Sigmoid colon (tissue), 4 donors: Measurements from ENCODE around the gene CNIH3.

Experiments used
- POLR2AphosphoS5 ChIP-seq, 4 donors: sonication (generic); formaldehyde crosslinking; IDR thresholded peaks; one replicate each; pipeline ENCODE4 v1.6.1; 2017; ENCODE audit warnings: antibody characterized with exemption in 4 of 4
- TF ChIP-seq, protein P1 (sequence below), 4 experiments: fragments of 450-650 bp in 3 of 4; fragments of 200-600 bp in 1 of 4; IDR thresholded peaks; one replicate each; pipeline ENCODE4 v1.5.1; 2016 to 2019; ENCODE audit warnings: antibody characterized with exemption in 4 of 4, mild to moderate bottlenecking in 3 of 4, moderate library complexity in 2 of 4

DNA sequence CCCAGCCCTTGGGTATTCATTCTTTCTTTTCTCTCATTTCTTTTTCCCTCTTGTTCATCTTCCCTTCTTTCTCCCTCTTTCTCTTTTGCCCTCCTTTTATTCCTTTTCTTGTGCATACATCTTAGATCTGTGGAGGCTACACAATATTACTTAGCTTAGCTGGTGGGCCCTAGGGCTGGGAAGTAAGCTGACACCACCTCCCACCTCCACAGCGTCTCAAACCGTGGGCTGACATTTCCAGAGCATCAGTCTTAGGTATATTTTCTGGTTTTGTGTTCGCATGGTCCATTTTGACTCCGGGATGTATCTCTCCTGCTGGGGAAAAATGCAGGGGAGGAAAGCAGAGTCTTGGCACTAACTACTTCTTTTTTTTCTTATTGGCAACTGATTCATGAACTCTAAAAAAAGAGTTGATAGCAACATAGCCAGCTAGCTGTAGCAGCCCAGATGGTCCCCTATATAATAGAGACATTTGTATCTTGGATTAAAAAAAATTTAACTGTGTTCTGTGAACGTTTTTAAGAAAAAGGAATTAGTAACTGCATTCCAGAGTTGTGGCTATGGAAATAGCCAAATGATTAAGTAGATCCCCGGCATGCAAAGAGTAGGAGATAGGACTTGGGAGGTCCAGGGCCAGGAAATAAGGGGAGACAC, 15.5 kb downstream of the CNIH3 start:
- TF ChIP-seq, protein P1, sequence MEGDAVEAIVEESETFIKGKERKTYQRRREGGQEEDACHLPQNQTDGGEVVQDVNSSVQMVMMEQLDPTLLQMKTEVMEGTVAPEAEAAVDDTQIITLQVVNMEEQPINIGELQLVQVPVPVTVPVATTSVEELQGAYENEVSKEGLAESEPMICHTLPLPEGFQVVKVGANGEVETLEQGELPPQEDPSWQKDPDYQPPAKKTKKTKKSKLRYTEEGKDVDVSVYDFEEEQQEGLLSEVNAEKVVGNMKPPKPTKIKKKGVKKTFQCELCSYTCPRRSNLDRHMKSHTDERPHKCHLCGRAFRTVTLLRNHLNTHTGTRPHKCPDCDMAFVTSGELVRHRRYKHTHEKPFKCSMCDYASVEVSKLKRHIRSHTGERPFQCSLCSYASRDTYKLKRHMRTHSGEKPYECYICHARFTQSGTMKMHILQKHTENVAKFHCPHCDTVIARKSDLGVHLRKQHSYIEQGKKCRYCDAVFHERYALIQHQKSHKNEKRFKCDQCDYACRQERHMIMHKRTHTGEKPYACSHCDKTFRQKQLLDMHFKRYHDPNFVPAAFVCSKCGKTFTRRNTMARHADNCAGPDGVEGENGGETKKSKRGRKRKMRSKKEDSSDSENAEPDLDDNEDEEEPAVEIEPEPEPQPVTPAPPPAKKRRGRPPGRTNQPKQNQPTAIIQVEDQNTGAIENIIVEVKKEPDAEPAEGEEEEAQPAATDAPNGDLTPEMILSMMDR (IDR thresholded peaks at IDR 0.05), result no peak
- no peak for TF ChIP-seq POLR2AphosphoS5 (IDR thresholded peaks at IDR 0.05)
